PC-3 (cell line): ENCODE data around the gene YARS2.

Source experiments
- EZH2 ChIP-seq: fragments of 300-600 bp; sonication (generic); IDR thresholded peaks from one replicate; pipeline ENCODE4 v1.6.1; 2017; ENCODE audit warnings: antibody characterized with exemption, mild to moderate bottlenecking, low read length; ENCODE audit not compliant: unreplicated experiment
- EZH2phosphoT487 ChIP-seq: fragments of 300-600 bp; sonication (generic); IDR thresholded peaks from 2 replicates; pipeline ENCODE4 v1.6.1; 2018; ENCODE audit warnings: mild to moderate bottlenecking, antibody characterized with exemption, low read length, borderline replicate concordance
- TF ChIP-seq, protein P1 (sequence below): fragments of 300-600 bp; sonication (generic); conservative IDR thresholded peaks from 2 replicates; pipeline ENCODE4 v1.5.1; 2017; ENCODE audit warnings: antibody characterized with exemption, low read depth, mild to moderate bottlenecking, low read length

DNA sequence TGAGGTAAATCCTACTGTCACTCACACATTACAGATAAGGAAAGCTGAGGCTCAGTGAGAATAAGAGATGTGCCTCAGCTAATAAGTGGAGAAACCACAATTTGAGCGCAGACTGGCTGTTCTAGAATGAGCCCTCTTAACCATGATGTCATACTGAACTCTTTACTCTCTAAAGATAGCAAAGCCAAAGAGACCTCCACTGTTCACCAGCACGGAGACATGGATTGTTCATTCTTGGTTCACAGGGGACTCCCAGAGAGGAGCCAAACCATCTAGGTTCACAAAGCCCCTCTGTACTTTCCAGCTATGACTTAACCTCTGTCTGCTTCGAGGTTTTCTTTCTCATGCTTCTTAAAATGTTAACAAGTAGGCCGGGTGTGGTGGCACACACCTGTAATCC, 32.7 kb upstream of the YARS2 start:
- TF ChIP-seq, protein P1, sequence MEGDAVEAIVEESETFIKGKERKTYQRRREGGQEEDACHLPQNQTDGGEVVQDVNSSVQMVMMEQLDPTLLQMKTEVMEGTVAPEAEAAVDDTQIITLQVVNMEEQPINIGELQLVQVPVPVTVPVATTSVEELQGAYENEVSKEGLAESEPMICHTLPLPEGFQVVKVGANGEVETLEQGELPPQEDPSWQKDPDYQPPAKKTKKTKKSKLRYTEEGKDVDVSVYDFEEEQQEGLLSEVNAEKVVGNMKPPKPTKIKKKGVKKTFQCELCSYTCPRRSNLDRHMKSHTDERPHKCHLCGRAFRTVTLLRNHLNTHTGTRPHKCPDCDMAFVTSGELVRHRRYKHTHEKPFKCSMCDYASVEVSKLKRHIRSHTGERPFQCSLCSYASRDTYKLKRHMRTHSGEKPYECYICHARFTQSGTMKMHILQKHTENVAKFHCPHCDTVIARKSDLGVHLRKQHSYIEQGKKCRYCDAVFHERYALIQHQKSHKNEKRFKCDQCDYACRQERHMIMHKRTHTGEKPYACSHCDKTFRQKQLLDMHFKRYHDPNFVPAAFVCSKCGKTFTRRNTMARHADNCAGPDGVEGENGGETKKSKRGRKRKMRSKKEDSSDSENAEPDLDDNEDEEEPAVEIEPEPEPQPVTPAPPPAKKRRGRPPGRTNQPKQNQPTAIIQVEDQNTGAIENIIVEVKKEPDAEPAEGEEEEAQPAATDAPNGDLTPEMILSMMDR = no peak
- TF ChIP-seq EZH2phosphoT487 (no peak), EZH2 (no peak)
